MCF 10A (cell line): Measurements from ENCODE around the gene KIF6. TPM values are rescaled to one million over a fixed set of nuclear protein-coding genes. Genes with fewer than 3 reads are reported as not detected.

ENCODE experiments used
- BruUV-seq: library from RNA; stranded (reverse); fragments of 400-500 nt; replicated peaks from 2 replicates; lab custom pipeline; 2021; lab: Mats Ljungman, UMichigan
- CTCF ChIA-PET: fragments of 300-600 bp; sonication (Branson Sonifier 250); formaldehyde crosslinking; extraction: SDS; loops from one replicate; lab custom pipeline; 2021; ENCODE audit warnings: antibody characterized with exemption, inconsistent platforms; lab: Yijun Ruan, JAX
- POLR2A ChIA-PET: fragments of 300-600, 350-650 bp; sonication (Branson Sonifier 250); formaldehyde crosslinking; extraction: SDS; loops from one replicate; lab custom pipeline; 2020; ENCODE audit warnings: antibody characterized with exemption, inconsistent platforms; lab: Yijun Ruan, JAX
- DNase-seq: peaks from one replicate; pipeline ENCODE4 v3.0.0-alpha.2; 2018; ENCODE audit not compliant: unreplicated experiment
- H3K27ac Mint-ChIP-seq: one replicate; pipeline ENCODE4 v1.8.0; 2022; ENCODE audit warnings: mild to moderate bottlenecking, low read depth, mixed read lengths; ENCODE audit not compliant: unreplicated experiment
- H3K27me3 Mint-ChIP-seq: one replicate; pipeline ENCODE4 v1.8.0; 2022; ENCODE audit warnings: mixed read lengths; ENCODE audit not compliant: insufficient read depth, unreplicated experiment
- H3K36me3 Mint-ChIP-seq: one replicate; pipeline ENCODE4 v1.8.0; 2022; ENCODE audit warnings: mild to moderate bottlenecking, moderate library complexity, mixed read lengths; ENCODE audit not compliant: insufficient read depth, unreplicated experiment
- H3K4me1 Mint-ChIP-seq: one replicate; pipeline ENCODE4 v1.8.0; 2022; ENCODE audit warnings: mixed read lengths; ENCODE audit not compliant: insufficient read depth, unreplicated experiment
- H3K4me3 Mint-ChIP-seq: one replicate; pipeline ENCODE4 v1.8.0; 2022; ENCODE audit warnings: mild to moderate bottlenecking, moderate library complexity, mixed read lengths; ENCODE audit not compliant: unreplicated experiment
- H3K9me3 Mint-ChIP-seq: one replicate; pipeline ENCODE4 v1.8.0; 2022; ENCODE audit warnings: mixed read lengths; ENCODE audit not compliant: unreplicated experiment
- intact Hi-C: fragments of 100-400 bp; cut with micrococcal nuclease; formaldehyde crosslinking; loops from 2 replicates; pipeline ENCODE4 v1.14.1; 2022
- total RNA-seq: library from RNA; stranded (reverse); gene quantifications from 2 replicates; pipeline ENCODE4 v1.2.3, GENCODE V29; 2022
- TF ChIP-seq, protein P1 (sequence below): fragments of 200-600 bp; IDR thresholded peaks from one replicate; pipeline ENCODE4 v1.8.0; 2022; ENCODE audit warnings: antibody characterized with exemption, mild to moderate bottlenecking; ENCODE audit not compliant: unreplicated experiment

The KIF6 gene
- total RNA-seq, 1 experiment from 2014 or later = 0.91 TPM

DNA sequence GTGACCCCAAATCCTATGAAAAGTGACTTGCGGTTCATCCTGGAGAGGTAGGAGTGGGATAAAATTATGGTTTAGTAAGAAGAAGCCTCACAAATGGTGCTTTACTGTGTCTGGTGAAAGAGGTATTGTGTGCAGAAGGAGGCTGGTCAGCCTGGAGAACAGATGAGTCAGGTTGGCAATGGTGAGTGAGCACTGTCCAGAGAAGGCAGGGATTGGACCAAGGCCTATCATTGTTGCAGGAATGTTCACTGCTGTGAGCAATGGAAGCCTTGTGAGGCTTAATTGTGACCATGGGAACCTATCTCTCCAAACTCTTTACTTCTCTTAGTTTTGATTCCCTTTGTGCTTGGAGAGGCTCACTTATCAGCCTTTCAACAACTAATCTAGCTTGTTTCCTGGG lies 313.7 kb downstream of the KIF6 start:
- TF ChIP-seq, protein P1, sequence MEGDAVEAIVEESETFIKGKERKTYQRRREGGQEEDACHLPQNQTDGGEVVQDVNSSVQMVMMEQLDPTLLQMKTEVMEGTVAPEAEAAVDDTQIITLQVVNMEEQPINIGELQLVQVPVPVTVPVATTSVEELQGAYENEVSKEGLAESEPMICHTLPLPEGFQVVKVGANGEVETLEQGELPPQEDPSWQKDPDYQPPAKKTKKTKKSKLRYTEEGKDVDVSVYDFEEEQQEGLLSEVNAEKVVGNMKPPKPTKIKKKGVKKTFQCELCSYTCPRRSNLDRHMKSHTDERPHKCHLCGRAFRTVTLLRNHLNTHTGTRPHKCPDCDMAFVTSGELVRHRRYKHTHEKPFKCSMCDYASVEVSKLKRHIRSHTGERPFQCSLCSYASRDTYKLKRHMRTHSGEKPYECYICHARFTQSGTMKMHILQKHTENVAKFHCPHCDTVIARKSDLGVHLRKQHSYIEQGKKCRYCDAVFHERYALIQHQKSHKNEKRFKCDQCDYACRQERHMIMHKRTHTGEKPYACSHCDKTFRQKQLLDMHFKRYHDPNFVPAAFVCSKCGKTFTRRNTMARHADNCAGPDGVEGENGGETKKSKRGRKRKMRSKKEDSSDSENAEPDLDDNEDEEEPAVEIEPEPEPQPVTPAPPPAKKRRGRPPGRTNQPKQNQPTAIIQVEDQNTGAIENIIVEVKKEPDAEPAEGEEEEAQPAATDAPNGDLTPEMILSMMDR = no peak
- DNase-seq = peak; percentile 10
- intact Hi-C loops = no loop called here

DNA sequence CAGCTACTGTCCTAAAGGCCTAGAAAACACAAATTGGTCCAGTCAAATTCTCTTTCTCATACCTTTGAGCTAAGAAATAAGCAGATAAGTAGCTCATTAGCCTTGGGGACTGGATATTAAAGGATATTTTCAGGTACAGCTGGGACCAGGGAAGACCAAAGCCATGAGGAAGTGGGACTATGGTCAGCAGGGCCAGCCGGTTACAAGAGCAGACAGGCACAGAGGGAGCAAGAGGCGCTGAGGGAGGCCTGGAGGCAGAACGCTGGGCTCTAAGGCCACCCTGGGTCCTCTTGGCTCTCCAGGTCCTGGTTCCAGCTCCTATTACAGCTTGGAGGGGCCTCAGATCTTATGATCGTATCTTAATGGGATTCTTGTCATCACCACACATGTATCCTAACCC lies 314.2 kb downstream of the KIF6 start:
- Mint-ChIP-seq H3K4me1 (peaks cover 11% of the 10 kb centered on the region), H3K9me3 (no peaks in the 10 kb centered on the region), H3K36me3 (peaks cover 4% of the 10 kb centered on the region), H3K27me3 (no peaks in the 10 kb centered on the region), H3K4me3 (no peak overlapping the region), H3K27ac (no peak overlapping the region)
- TF ChIP-seq, protein P1 = no peak
- intact Hi-C loops = no loop called here
- POLR2A ChIA-PET = no interaction called here
- BruUV-seq = no TSS peak
- CTCF ChIA-PET = interaction anchor here (0.5 to 1.4 kb wide), 3 partner anchors 49 to 570 kb away, joined by 3 to 4 read pairs (median 3); no protein-coding TSS in a partner anchor
- no peak for DNase-seq

More for the DNA sequence above, 313.7 kb downstream of the KIF6 start:
- no peak overlapping the region for H3K4me3 Mint-ChIP-seq
- no peak overlapping the region for H3K27ac Mint-ChIP-seq
- ChIA-PET POLR2A (no interaction called here), CTCF (interaction anchor here (1.4 kb wide), 1 partner anchor 50 kb away, joined by 4 read pairs; no protein-coding TSS in a partner anchor)
- BruUV-seq = no TSS peak
- peaks cover 5% of the 10 kb centered on the region for H3K36me3 Mint-ChIP-seq
- peaks cover 16% of the 10 kb centered on the region for H3K4me1 Mint-ChIP-seq
- no peaks in the 10 kb centered on the region for H3K27me3 Mint-ChIP-seq
- H3K9me3 Mint-ChIP-seq = no peaks in the 10 kb centered on the region

DNA sequence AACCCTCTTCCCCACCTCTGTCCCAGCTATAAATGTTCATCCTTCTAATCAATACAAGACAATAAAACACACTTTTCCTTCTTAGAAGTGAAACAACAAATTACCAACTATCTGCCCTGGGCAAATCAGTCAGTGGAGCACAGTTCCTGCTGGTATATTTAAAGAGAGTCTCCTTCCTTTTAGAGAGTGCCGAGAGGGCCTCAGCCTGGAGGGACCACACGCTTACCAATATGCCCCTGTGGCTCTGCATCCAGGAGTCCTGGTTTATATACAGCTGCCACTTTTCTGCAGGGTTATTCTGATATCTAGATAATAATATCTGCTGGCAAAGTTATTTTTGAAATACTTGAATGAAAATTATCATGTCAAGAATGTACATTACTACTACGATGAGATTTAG lies 315.3 kb downstream of the KIF6 start:
- H3K36me3 Mint-ChIP-seq = no peaks in the 10 kb centered on the region
- H3K4me1 Mint-ChIP-seq = peaks cover 7% of the 10 kb centered on the region
- ChIA-PET CTCF (no interaction called here), POLR2A (no interaction called here)
- H3K4me3 Mint-ChIP-seq = no peak overlapping the region
- DNase-seq = no peak
- no peaks in the 10 kb centered on the region for H3K9me3 Mint-ChIP-seq
- intact Hi-C loops = no loop called here
- H3K27ac Mint-ChIP-seq = no peak overlapping the region
- no TSS peak for BruUV-seq
- no peaks in the 10 kb centered on the region for H3K27me3 Mint-ChIP-seq
- TF ChIP-seq, protein P1 = no peak

DNA sequence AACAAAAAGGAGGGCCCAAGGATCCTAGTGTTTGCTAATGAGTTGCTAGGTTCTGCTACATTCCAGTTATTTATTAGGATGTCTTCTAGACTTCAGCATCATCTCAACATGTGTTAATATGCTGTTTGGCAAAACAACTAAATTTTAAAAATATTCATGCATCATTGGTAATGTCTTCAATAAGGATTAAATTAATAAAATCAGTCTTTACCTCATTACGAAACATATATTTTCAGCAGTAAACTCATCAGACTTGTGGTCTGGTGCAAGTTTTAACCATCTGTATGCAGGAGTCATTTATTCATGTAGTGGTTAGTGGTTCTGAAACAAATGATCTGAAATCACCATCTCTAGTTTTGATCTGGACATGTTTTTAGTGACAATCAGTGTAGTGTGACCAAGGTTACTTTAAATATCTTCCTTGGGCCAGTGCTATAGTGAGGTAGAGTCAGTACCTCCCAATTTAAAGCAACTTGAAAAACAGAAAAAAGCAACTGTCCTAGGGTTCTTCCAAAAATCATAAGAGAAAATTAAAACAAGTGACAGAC lies 317.7 kb downstream of the KIF6 start:
- H3K27me3 Mint-ChIP-seq = no peaks in the 10 kb centered on the region
- CTCF ChIA-PET = interaction anchor here (0.8 kb wide), 1 partner anchor 94 kb away, joined by 3 read pairs; no protein-coding TSS in a partner anchor
- intact Hi-C loops = no loop called here

More for the DNA sequence above, 317.7 kb downstream of the KIF6 start:
- Mint-ChIP-seq H3K4me3 (no peak overlapping the region), H3K27ac (no peak overlapping the region), H3K9me3 (no peaks in the 10 kb centered on the region), H3K4me1 (peaks cover 7% of the 10 kb centered on the region), H3K36me3 (no peaks in the 10 kb centered on the region)
- TF ChIP-seq, protein P1 = no peak
- BruUV-seq = no TSS peak
- POLR2A ChIA-PET = interaction anchor here (0.6 kb wide), 1 partner anchor 1474 kb away, joined by 4 read pairs; no protein-coding TSS in a partner anchor
- DNase-seq = no peak
